ENCODE measurements around the gene NDUFA5.

Gene NDUFA5

DNA sequence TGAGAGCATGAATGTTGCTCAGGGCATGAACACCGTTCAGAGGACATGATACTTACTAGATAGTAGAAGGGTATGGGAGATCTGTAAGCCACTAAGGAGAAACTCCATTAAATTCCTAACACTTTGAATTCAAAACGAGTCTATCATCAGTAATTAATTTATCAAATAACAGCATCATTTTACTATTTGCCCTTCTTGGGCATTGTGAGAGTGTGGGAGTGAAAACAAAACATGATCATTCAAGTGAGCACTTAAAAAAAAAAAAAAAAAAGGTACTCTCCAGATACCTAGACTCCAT, 23.5 kb upstream of the NDUFA5 start:
- Histone ChIP-seq H3K4me1 (ENCODE audit: control insufficient read depth in 2 of 2, insufficient read depth in 2 of 2, low read length in 2 of 2) (peaks cover 0 to 2% of the 10 kb centered on the region in 2 donors), H3K9ac (ENCODE audit: low read depth in 1 of 2, low read length in 2 of 2) (no peak overlapping the region), H3K4me3 (ENCODE audit: low read length in 2 of 2) (no peak overlapping the region), H3K9me3 (ENCODE audit: control insufficient read depth in 2 of 2, low read length in 2 of 2) (no peaks in the 10 kb centered on the region), H3K36me3 (ENCODE audit: control insufficient read depth in 2 of 2, insufficient read depth in 2 of 2, low read length in 2 of 2) (no peaks in the 10 kb centered on the region), H3K27ac (ENCODE audit: low read depth in 2 of 2, low read length in 2 of 2) (no peak overlapping the region), H3K27me3 (ENCODE audit: control insufficient read depth in 2 of 2, insufficient read depth in 2 of 2, low read length in 2 of 2) (no peaks in the 10 kb centered on the region)

DNA sequence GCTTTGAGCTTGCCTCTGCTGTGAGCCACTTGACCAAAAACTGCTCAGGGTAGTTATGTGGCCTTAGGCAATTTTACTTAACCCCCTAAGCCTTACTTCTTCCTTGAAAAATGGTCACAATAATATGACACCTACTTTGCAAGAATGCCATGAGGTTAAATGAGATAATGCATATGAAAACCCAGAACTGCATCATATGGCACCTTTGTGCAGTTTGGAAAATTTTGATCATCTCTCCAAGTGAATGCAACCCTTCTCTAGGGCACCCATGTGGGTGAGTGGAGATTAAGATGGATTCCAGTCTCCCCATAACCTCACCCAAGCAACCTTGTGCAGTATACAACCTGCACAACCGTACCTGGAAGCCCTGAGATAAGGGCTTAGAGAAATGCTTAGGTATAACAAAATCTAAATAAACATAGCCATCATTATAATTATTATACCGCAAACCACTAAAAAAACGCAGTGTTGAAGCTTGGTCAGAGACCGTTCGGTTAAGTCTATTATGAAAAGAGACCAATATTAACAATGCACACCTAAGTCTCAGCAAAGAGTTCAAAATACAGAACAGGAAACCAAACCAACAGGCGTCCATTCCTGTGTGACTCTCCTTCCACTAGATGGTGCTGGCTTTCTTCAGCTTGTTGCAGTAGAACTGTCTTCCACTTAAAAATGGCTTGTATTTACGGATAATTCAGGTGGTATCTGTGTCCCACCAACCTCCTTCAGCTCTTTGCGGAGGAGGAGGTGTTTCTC, 23.0 kb upstream of the NDUFA5 start:
- no peaks in the 10 kb centered on the region for H3K9me3 ChIP-seq (ENCODE audit: control insufficient read depth in 2 of 2, low read length in 2 of 2)
- no peaks in the 10 kb centered on the region for H3K27me3 ChIP-seq (ENCODE audit: control insufficient read depth in 2 of 2, insufficient read depth in 2 of 2, low read length in 2 of 2)
- H3K27ac ChIP-seq (ENCODE audit: low read depth in 2 of 2, low read length in 2 of 2): no peak overlapping the region
- H3K4me3 ChIP-seq (ENCODE audit: low read length in 2 of 2): no peak overlapping the region
- H3K4me1 ChIP-seq (ENCODE audit: control insufficient read depth in 2 of 2, insufficient read depth in 2 of 2, low read length in 2 of 2): peaks cover 0 to 2% of the 10 kb centered on the region in 2 donors
- no peaks in the 10 kb centered on the region for H3K36me3 ChIP-seq (ENCODE audit: control insufficient read depth in 2 of 2, insufficient read depth in 2 of 2, low read length in 2 of 2)
- no peak overlapping the region for H3K9ac ChIP-seq (ENCODE audit: low read depth in 1 of 2, low read length in 2 of 2)

DNA sequence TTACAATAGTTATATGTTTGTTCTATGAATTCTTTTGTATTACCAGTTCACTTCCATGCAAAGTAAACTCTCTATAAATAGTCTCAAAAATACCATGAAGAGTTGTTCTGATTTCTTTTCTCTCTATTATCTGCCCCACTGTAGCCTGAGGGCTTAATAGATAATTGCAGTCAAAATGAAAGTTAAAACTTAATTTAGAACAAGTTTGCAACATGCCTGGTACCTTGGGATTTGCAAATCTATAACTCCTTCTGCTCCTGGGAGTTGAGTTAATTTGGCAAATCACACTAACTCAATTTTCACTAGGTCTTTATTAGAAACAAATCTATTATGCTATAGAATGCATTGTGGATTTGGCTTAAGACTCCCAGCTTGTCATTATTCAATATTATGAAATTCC, 21.8 kb upstream of the NDUFA5 start:
- Histone ChIP-seq H3K36me3 (ENCODE audit: control insufficient read depth in 2 of 2, insufficient read depth in 2 of 2, low read length in 2 of 2) (no peaks in the 10 kb centered on the region), H3K27me3 (ENCODE audit: control insufficient read depth in 2 of 2, insufficient read depth in 2 of 2, low read length in 2 of 2) (no peaks in the 10 kb centered on the region), H3K9me3 (ENCODE audit: control insufficient read depth in 2 of 2, low read length in 2 of 2) (no peaks in the 10 kb centered on the region), H3K27ac (ENCODE audit: low read depth in 2 of 2, low read length in 2 of 2) (no peak overlapping the region), H3K4me3 (ENCODE audit: low read length in 2 of 2) (no peak overlapping the region), H3K9ac (ENCODE audit: low read depth in 1 of 2, low read length in 2 of 2) (no peak overlapping the region), H3K4me1 (ENCODE audit: control insufficient read depth in 2 of 2, insufficient read depth in 2 of 2, low read length in 2 of 2) (peaks cover 0 to 2% of the 10 kb centered on the region in 2 donors)

DNA sequence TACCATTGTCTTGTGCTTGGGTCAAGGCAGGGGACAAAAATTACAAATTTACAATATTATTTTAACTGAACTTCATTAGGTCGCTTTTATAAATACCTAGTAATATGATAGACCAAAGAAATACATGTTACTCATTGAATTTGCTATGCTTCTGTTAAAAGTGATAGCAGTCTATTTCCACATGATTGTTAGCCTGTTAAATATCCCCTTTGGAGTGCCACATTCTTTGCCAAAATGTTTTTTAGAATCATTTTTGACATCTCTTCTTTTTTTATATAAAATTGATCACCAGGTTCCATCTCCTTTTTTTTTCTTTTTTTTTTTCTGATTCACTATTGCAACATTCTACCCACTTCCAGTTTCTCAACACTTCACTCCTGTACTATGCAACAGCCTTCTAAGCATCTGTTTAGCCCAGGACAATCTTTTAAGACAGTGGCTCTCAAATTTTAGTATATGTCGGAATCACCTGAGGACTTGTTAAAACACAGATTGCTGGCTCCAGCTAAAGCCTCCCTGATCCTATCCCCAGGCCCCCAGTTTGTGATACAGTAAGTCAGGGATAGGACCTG, 16.4 kb upstream of the NDUFA5 start:
- Histone ChIP-seq H3K4me3 (ENCODE audit: low read length in 2 of 2) (no peak overlapping the region), H3K27me3 (ENCODE audit: control insufficient read depth in 2 of 2, insufficient read depth in 2 of 2, low read length in 2 of 2) (no peaks in the 10 kb centered on the region), H3K27ac (ENCODE audit: low read depth in 2 of 2, low read length in 2 of 2) (no peak overlapping the region), H3K4me1 (ENCODE audit: control insufficient read depth in 2 of 2, insufficient read depth in 2 of 2, low read length in 2 of 2) (no peaks in the 10 kb centered on the region), H3K9me3 (ENCODE audit: control insufficient read depth in 2 of 2, low read length in 2 of 2) (no peaks in the 10 kb centered on the region), H3K36me3 (ENCODE audit: control insufficient read depth in 2 of 2, insufficient read depth in 2 of 2, low read length in 2 of 2) (no peaks in the 10 kb centered on the region), H3K9ac (ENCODE audit: low read depth in 1 of 2, low read length in 2 of 2) (no peak overlapping the region)

DNA sequence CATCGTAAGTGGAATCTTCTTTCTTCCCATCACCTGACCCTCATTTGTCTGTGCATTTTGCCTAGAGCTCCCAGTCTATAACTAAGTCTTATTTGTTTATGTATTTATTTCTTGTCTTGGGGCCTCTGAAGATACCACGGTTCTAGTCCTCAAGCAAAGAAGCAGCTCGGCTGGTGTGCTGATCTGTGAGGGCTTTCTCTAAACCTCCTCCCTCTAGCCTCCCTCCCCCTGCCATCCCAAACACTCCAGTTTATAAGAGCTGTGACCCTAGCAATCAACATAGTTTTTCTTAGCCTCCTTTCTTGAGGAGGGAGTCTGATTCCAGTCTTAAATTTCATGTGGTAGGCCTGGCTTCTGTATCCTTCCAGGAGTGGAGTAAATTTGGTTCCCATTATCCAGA, 15.7 kb upstream of the NDUFA5 start:
- H3K9ac ChIP-seq (ENCODE audit: low read depth in 1 of 2, low read length in 2 of 2): no peak overlapping the region
- H3K27me3 ChIP-seq (ENCODE audit: control insufficient read depth in 2 of 2, insufficient read depth in 2 of 2, low read length in 2 of 2): no peaks in the 10 kb centered on the region

DNA sequence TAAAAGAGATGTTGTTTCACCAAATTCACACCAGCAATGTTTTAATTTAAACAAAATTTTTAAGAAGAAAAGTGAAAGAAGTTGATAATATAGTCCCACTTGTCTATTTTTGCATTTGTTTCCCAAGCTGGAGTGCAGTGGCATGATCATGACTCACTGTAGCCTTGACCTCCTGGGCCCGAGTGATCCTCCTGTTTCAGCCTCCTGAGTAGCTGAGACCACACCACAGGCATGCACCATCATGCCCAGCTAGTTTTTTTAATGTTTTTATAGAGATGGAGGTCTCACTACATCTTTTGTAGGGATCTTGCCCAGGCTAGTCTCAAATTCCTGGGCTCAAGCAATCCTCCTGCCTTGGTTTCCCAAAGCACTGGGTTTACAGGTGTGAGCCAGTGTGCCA, 14.1 kb upstream of the NDUFA5 start:
- no peak overlapping the region for H3K9ac ChIP-seq (ENCODE audit: low read depth in 1 of 2, low read length in 2 of 2)
- no peak overlapping the region for H3K4me3 ChIP-seq (ENCODE audit: low read length in 2 of 2)
- no peak overlapping the region for H3K27ac ChIP-seq (ENCODE audit: low read depth in 2 of 2, low read length in 2 of 2)
- no peaks in the 10 kb centered on the region for H3K9me3 ChIP-seq (ENCODE audit: control insufficient read depth in 2 of 2, low read length in 2 of 2)
- H3K4me1 ChIP-seq (ENCODE audit: control insufficient read depth in 2 of 2, insufficient read depth in 2 of 2, low read length in 2 of 2): no peaks in the 10 kb centered on the region
- no peaks in the 10 kb centered on the region for H3K27me3 ChIP-seq (ENCODE audit: control insufficient read depth in 2 of 2, insufficient read depth in 2 of 2, low read length in 2 of 2)
- H3K36me3 ChIP-seq (ENCODE audit: control insufficient read depth in 2 of 2, insufficient read depth in 2 of 2, low read length in 2 of 2): no peaks in the 10 kb centered on the region

More for the DNA sequence above, 15.7 kb upstream of the NDUFA5 start:
- H3K4me1 ChIP-seq (ENCODE audit: control insufficient read depth in 2 of 2, insufficient read depth in 2 of 2, low read length in 2 of 2): no peaks in the 10 kb centered on the region
- no peaks in the 10 kb centered on the region for H3K36me3 ChIP-seq (ENCODE audit: control insufficient read depth in 2 of 2, insufficient read depth in 2 of 2, low read length in 2 of 2)
- H3K4me3 ChIP-seq (ENCODE audit: low read length in 2 of 2): no peak overlapping the region
- no peak overlapping the region for H3K27ac ChIP-seq (ENCODE audit: low read depth in 2 of 2, low read length in 2 of 2)
- no peaks in the 10 kb centered on the region for H3K9me3 ChIP-seq (ENCODE audit: control insufficient read depth in 2 of 2, low read length in 2 of 2)

DNA sequence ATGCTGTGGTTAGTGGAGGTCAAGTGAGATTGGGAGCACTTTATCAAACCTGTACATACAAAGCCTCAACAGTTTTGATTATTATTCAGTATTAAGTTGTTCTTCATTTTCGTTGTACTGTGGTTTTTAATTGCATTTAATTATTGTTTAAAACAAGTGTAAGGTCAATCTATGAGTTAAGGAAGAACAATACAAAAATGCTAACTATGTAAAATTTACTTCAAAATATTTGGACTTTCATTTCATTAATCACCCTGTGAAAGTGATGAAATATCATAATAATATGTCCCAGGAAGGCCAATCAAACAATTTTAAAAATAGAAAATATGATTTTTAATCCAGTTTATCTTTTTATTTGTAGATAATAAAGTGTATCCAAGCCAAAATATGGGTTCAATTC, 13.6 kb upstream of the NDUFA5 start:
- H3K9ac ChIP-seq (ENCODE audit: low read depth in 1 of 2, low read length in 2 of 2): no peak overlapping the region
- no peaks in the 10 kb centered on the region for H3K9me3 ChIP-seq (ENCODE audit: control insufficient read depth in 2 of 2, low read length in 2 of 2)
- no peaks in the 10 kb centered on the region for H3K27me3 ChIP-seq (ENCODE audit: control insufficient read depth in 2 of 2, insufficient read depth in 2 of 2, low read length in 2 of 2)
- H3K4me3 ChIP-seq (ENCODE audit: low read length in 2 of 2): no peak overlapping the region
- no peak overlapping the region for H3K27ac ChIP-seq (ENCODE audit: low read depth in 2 of 2, low read length in 2 of 2)
- H3K36me3 ChIP-seq (ENCODE audit: control insufficient read depth in 2 of 2, insufficient read depth in 2 of 2, low read length in 2 of 2): no peaks in the 10 kb centered on the region
- H3K4me1 ChIP-seq (ENCODE audit: control insufficient read depth in 2 of 2, insufficient read depth in 2 of 2, low read length in 2 of 2): no peaks in the 10 kb centered on the region

DNA sequence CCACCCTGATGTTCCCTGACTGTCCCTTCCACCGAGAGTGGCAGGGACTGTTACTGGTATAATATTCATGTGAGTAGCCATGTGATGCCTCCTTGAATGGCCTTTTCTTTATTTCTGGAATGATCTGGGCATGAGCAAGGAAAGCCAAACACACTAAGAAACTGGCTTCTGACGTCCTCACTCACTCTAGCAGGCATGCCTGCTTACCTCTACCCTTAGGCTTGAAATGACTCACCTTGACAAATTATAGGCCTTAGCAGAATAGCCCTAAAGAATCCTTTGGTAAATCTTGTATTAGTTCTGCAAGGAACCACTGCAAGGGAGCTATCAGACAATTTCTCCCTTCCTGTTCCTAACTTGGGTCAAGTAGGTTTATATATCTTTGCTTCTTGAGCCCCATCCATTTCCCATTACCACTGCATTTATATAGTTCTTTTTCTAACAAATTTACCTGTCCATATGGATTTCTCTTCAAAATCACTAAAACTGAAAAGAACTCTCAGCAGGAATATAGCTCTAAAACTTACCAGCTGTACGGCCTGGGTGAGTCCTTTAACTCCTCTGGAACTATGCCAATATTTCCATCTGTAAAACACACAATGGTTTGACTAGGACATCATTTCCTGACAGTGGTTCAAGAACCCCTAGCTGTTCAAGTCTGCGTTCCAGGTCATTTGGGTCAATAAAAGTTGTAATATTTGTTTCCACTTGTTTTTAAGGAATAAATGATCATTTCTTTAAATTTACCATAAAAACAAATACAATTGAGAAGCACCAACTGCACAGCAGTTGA, 13.0 kb upstream of the NDUFA5 start:
- H3K27me3 ChIP-seq (ENCODE audit: control insufficient read depth in 2 of 2, insufficient read depth in 2 of 2, low read length in 2 of 2): no peaks in the 10 kb centered on the region
- no peaks in the 10 kb centered on the region for H3K9me3 ChIP-seq (ENCODE audit: control insufficient read depth in 2 of 2, low read length in 2 of 2)
- no peaks in the 10 kb centered on the region for H3K36me3 ChIP-seq (ENCODE audit: control insufficient read depth in 2 of 2, insufficient read depth in 2 of 2, low read length in 2 of 2)
- no peak overlapping the region for H3K27ac ChIP-seq (ENCODE audit: low read depth in 2 of 2, low read length in 2 of 2)
- H3K4me1 ChIP-seq (ENCODE audit: control insufficient read depth in 2 of 2, insufficient read depth in 2 of 2, low read length in 2 of 2): no peaks in the 10 kb centered on the region
- H3K4me3 ChIP-seq (ENCODE audit: low read length in 2 of 2): no peak overlapping the region
- no peak overlapping the region for H3K9ac ChIP-seq (ENCODE audit: low read depth in 1 of 2, low read length in 2 of 2)

DNA sequence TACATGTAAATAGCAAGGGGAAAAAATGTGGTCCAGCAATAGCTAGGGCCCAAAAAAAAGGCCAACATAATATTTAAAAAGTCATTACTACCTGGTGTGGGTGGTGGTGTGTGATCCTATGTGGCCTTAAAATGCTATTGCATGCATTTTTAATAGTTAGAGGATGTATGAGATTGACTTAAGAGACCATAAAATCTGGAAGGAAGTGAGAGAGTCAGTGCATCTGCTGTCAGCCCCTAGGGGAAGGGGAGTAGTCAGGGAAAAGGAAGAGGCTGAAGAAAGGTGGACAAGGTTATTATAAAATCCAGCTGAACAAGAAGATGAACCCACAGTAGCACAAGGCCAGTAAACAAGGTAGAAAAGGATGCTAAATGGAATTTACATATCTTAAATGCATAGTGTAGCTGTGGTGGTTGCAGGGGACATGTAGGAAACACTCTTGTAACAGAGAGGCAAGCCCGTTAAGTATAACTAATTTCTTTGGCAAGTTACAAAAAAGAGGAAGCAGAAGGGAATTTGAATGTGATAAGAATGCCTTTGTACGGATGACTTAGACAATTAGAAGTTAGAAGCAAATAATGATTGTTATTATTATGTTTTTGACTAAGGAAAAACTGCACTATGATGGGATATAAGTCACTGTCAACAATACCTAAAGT, 11.9 kb upstream of the NDUFA5 start:
- Histone ChIP-seq H3K9ac (ENCODE audit: low read depth in 1 of 2, low read length in 2 of 2) (no peak overlapping the region), H3K9me3 (ENCODE audit: control insufficient read depth in 2 of 2, low read length in 2 of 2) (no peaks in the 10 kb centered on the region), H3K36me3 (ENCODE audit: control insufficient read depth in 2 of 2, insufficient read depth in 2 of 2, low read length in 2 of 2) (no peaks in the 10 kb centered on the region), H3K4me1 (ENCODE audit: control insufficient read depth in 2 of 2, insufficient read depth in 2 of 2, low read length in 2 of 2) (no peaks in the 10 kb centered on the region), H3K4me3 (ENCODE audit: low read length in 2 of 2) (no peak overlapping the region), H3K27ac (ENCODE audit: low read depth in 2 of 2, low read length in 2 of 2) (no peak overlapping the region), H3K27me3 (ENCODE audit: control insufficient read depth in 2 of 2, insufficient read depth in 2 of 2, low read length in 2 of 2) (no peaks in the 10 kb centered on the region)

DNA sequence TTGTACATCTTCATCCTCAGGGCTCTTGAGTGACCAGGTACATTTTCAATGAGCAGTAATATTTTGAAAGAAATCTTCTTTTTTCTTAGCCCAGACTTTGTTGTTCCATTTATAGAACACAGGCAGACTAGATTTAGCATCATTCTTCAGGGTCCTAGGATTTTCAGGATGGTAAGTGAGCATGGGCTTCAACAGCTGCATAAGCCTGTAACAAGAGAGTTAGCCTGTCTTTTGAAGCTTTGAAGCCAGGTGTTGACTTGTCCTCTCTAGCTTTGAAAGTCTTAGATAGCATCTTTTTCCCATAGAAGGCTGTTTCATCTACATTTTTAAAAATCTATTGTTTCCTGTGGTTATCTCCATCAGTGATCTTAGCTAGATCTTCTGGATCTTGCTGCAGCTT, 4.5 kb upstream of the NDUFA5 start:
- Histone ChIP-seq H3K4me1 (ENCODE audit: control insufficient read depth in 2 of 2, insufficient read depth in 2 of 2, low read length in 2 of 2) (no peaks in the 10 kb centered on the region), H3K36me3 (ENCODE audit: control insufficient read depth in 2 of 2, insufficient read depth in 2 of 2, low read length in 2 of 2) (no peaks in the 10 kb centered on the region), H3K27me3 (ENCODE audit: control insufficient read depth in 2 of 2, insufficient read depth in 2 of 2, low read length in 2 of 2) (no peaks in the 10 kb centered on the region), H3K4me3 (ENCODE audit: low read length in 2 of 2) (no peak overlapping the region), H3K27ac (ENCODE audit: low read depth in 2 of 2, low read length in 2 of 2) (no peak overlapping the region), H3K9me3 (ENCODE audit: control insufficient read depth in 2 of 2, low read length in 2 of 2) (no peaks in the 10 kb centered on the region), H3K9ac (ENCODE audit: low read depth in 1 of 2, low read length in 2 of 2) (no peak overlapping the region)

Measured in mucosa of rectum (tissue), 2 donors.